ENCODE results near the gene ARL3.

GRCh38 chr10:102624751-102625645 is 89.2 kb downstream of the ARL3 start:
- TF ChIP-seq, protein P1, sequence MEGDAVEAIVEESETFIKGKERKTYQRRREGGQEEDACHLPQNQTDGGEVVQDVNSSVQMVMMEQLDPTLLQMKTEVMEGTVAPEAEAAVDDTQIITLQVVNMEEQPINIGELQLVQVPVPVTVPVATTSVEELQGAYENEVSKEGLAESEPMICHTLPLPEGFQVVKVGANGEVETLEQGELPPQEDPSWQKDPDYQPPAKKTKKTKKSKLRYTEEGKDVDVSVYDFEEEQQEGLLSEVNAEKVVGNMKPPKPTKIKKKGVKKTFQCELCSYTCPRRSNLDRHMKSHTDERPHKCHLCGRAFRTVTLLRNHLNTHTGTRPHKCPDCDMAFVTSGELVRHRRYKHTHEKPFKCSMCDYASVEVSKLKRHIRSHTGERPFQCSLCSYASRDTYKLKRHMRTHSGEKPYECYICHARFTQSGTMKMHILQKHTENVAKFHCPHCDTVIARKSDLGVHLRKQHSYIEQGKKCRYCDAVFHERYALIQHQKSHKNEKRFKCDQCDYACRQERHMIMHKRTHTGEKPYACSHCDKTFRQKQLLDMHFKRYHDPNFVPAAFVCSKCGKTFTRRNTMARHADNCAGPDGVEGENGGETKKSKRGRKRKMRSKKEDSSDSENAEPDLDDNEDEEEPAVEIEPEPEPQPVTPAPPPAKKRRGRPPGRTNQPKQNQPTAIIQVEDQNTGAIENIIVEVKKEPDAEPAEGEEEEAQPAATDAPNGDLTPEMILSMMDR (conservative IDR thresholded peaks at IDR 0.05), result no peak
- no peak for TF ChIP-seq ZFX (IDR thresholded peaks at IDR 0.05)

Data from C4-2B (cell line).